ENCODE data around the gene PTPN9.

DNA sequence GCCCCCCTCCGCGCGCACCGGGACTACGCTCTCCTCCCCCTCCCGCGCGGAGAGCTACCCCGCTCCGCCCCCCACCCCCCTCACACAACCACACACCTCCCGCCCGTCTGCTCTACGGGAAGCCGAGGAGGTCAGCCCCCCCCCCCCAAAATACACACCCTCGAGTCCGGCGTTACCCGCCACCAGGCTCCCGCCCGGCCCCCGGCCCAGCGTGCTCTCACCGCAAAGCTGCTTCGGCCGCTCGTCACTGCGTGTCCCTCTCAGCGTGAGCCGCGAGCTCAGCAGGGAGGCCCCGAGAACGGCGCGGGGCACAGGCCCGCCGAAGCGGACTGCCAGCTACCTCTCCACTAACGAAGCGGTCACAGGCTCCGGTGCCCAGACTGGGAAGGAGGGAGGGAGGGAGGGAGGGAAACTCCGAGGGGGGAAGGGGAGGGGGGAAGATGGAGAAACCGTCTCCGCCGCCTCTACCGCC, 127.9 kb downstream of the PTPN9 start:
- TF ChIP-seq, protein P1, sequence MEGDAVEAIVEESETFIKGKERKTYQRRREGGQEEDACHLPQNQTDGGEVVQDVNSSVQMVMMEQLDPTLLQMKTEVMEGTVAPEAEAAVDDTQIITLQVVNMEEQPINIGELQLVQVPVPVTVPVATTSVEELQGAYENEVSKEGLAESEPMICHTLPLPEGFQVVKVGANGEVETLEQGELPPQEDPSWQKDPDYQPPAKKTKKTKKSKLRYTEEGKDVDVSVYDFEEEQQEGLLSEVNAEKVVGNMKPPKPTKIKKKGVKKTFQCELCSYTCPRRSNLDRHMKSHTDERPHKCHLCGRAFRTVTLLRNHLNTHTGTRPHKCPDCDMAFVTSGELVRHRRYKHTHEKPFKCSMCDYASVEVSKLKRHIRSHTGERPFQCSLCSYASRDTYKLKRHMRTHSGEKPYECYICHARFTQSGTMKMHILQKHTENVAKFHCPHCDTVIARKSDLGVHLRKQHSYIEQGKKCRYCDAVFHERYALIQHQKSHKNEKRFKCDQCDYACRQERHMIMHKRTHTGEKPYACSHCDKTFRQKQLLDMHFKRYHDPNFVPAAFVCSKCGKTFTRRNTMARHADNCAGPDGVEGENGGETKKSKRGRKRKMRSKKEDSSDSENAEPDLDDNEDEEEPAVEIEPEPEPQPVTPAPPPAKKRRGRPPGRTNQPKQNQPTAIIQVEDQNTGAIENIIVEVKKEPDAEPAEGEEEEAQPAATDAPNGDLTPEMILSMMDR (IDR thresholded peaks at IDR 0.05): no peak
- no peak for TF ChIP-seq POLR2A (IDR thresholded peaks at IDR 0.05)

Measured in prostate gland (tissue), 2 donors.